GM12865 (cell line): Measurements from ENCODE around the gene TSPAN9.

Experiments
- DNase-seq: peaks from one replicate; pipeline ENCODE4 v3.0.0; 2010; ENCODE audit warnings: low read depth
- H3K4me3 ChIP-seq: 2 replicates; pipeline ENCODE4 v1.5.1; 2011; ENCODE audit warnings: mild to moderate bottlenecking, low read depth, low read length, control low read depth
- TF ChIP-seq, protein P1 (sequence below): IDR thresholded peaks from 2 replicates; pipeline ENCODE4 v1.5.1; 2011; ENCODE audit warnings: low read length, control low read depth, low read depth, inconsistent platforms; ENCODE audit not compliant: insufficient read depth; ENCODE audit errors: missing control alignments

The TSPAN9 gene

DNA sequence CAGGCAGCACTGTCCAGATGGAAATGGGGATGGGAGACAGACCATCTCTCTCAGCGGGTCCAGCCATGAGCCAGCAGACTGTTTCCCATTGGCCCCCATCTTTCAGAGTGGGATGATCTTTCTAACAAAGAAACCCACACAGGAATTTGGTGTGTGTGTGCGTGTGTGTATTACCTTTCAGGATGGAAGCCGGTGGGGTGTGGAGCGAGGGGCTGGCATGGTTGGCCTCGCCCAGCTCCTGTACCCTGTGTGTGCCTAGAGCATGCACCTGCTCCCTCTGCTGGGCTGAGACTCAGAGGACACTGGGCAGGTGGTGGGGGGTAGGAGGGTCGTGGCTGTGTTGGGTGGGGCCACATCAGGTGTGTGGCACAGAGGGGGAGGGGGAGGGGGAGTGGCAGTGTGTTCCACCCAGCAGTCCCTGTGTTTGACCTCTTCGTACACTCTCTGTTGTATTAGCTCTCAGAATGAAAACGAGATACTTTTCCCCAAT lies 33.0 kb upstream of the TSPAN9 start:
- DNase-seq = no peak
- TF ChIP-seq, protein P1, sequence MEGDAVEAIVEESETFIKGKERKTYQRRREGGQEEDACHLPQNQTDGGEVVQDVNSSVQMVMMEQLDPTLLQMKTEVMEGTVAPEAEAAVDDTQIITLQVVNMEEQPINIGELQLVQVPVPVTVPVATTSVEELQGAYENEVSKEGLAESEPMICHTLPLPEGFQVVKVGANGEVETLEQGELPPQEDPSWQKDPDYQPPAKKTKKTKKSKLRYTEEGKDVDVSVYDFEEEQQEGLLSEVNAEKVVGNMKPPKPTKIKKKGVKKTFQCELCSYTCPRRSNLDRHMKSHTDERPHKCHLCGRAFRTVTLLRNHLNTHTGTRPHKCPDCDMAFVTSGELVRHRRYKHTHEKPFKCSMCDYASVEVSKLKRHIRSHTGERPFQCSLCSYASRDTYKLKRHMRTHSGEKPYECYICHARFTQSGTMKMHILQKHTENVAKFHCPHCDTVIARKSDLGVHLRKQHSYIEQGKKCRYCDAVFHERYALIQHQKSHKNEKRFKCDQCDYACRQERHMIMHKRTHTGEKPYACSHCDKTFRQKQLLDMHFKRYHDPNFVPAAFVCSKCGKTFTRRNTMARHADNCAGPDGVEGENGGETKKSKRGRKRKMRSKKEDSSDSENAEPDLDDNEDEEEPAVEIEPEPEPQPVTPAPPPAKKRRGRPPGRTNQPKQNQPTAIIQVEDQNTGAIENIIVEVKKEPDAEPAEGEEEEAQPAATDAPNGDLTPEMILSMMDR = no peak
- no peak overlapping the region for H3K4me3 ChIP-seq

DNA sequence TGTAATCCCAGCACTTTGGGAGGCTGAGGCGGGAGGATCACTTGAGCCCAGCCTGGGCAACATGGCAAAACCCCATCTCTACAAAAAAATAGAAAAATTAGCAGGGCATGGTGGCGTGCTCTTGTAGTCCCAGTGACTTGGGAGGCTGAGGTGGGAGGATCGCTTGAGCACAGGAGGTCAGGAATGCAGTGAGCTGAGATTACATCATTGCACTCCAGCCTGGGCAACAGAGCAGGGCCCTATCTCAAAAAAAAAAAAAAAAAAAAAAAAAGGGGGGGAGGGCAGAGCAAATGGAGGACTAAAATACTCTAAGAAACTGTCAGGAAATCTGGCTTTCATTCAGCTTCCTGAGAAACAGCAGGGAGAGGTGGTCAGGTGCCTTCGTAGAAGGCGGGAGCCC lies 31.7 kb upstream of the TSPAN9 start:
- H3K4me3 ChIP-seq = no peak overlapping the region
- TF ChIP-seq, protein P1 = no peak
- no peak for DNase-seq

DNA sequence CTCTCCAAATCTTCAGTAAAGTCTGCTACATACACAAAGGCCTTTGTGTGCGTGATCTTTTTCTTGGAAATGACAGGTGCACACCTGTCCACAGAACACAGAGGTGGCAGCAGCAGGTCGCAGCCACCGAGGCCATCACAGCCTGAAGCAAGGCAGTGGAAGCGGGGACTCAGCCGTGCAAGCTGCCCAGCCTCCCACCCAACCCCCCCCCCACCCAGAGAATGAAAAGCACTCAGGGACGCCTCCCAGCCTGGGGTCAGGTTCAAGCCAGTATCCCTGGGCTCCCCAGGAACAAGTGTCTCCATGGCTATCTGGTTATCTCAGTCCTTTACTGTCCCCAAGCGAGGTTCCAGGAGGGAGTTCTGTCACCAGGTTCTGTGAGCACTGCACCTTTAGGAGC lies 31.2 kb upstream of the TSPAN9 start:
- TF ChIP-seq, protein P1 = no peak
- H3K4me3 ChIP-seq = no peak overlapping the region
- no peak for DNase-seq

DNA sequence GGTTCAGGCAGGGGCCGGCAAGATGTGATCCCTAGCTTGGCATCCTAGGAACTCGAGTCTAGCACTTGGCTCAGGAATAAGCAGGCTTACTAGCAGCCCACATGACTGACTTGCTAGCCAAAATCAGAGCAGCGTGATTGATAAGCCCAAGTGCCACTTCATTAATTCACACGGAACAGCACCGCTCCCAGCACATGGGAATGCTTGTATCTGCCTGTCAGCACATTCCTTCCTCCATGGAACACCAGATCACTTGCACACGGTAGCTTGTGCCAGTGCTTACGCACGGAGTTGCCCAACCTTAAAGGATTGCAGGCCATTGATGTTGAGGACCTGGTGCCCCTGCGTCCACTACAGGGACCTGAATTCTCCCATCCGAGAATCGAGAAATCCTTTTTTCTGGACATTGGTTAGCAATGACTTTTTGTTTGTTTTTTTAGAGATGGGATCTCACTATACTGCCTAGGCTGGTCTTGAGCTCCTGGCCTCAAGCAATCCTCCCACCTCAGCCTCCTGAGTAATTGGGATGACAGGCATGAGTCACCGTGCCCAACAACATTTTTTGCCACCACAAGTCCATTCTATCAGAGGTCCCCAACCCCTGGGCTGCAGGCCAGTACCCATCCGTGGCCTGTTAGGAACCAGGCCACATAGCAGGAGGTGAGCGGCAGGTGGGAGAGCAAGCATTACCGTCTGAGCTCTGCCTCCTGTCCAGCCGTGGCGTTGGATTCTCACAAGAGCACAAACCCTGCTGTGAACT lies 30.6 kb upstream of the TSPAN9 start:
- no peak for DNase-seq
- TF ChIP-seq, protein P1 = no peak
- no peak overlapping the region for H3K4me3 ChIP-seq

DNA sequence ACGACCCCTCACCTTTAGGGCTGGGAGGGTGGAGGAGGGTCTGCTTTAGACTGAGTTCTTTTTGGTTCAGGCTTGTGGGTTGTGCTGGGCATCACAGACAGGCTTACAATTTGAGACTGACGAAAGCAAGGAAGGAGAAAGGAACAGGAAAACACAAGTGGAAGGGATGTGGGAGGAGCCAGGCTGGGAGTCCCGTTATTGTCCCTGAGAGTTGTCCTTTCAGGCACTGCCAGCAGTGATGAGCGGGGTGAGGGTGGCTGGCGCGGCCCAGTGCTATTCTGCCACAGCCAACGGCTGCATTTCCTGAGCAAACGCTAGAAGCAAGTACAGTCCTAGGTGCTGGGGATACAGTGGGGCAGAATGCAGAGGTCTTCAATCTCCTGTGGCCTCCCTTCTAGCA lies 29.2 kb upstream of the TSPAN9 start:
- no peak overlapping the region for H3K4me3 ChIP-seq
- TF ChIP-seq, protein P1 = no peak
- DNase-seq = no peak

DNA sequence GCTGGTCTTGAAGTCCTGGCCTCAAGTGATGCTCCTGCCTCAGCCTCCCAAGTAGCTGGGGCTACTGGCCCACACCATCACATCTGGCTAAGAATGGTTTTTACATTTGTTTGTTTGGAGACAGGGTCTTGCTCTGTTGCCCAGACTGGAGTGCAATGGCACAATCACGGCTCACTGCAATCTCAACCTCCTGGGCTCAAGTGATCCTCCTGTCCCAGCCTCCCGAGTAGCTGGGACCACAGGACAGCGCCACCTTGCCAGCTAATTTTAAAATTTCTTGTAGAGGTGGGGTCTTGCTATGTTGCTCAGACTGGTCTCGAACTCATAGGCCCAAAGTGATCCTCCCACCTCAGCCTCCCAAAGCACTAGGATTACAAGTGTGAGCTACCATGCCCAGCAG lies 28.6 kb upstream of the TSPAN9 start:
- no peak for DNase-seq
- TF ChIP-seq, protein P1 = no peak
- H3K4me3 ChIP-seq = no peak overlapping the region

DNA sequence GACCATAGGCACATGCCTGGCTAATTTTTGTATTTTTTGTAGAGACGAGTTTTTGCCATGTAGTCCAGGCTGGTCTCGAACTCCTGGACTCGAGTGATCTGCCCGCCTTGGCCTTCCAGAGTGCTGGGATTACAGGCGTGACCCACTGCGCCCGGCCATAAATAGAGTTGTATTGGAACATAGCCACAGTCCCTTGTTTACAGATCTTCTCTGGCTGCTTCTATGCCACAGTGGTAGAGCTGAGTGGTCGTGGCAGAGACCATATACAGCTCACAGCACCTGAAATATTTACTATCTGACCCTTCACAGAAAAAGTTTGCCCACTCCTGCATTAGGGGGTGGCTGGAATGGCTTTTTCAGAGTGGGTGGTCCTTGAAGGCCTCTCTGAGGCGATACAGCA lies 28.0 kb upstream of the TSPAN9 start:
- TF ChIP-seq, protein P1 = no peak
- DNase-seq = no peak
- no peak overlapping the region for H3K4me3 ChIP-seq
